Heart left ventricle (tissue), 13 donors: ENCODE results near the gene GGCT.

ENCODE experiments used
- CTCF ChIP-seq, 12 donors: fragments of 200-600 bp; sonication (generic) in 4 of 12; IDR thresholded peaks; one replicate each; pipeline versions ENCODE4 v1.5.0 to v1.8.0; 2018 to 2022; ENCODE audit warnings: antibody characterized with exemption in 12 of 12, mild to moderate bottlenecking in 5 of 12
- POLR2A ChIP-seq, 2 donors: fragments of 450-650 bp; IDR thresholded peaks; one replicate each; pipeline ENCODE4 v1.6.1; 2017; ENCODE audit warnings: antibody characterized with exemption in 2 of 2, mild to moderate bottlenecking in 2 of 2, moderate library complexity in 2 of 2
- donor health status: ischemic (EF 13 %, LVEDD 7.1; RV severe dilation, severe dysfunction).
- donor health status: DM: no; HTN: yes; CAD: no.
- donor health status: DM: no; HTN: no; CAD: no.
- donor health status: ischemic (EF 25% LVEDD 6.9; RV normal size, moderate dysfunction).
- donor health status: ischemic (EF 25% LVEDD 5.7; RV mildly dilated, moderate dysfunction).
- donor health status: ischemic (EF 35%, LVEDD 5.7; RV mildly dilated, moderate dysfunction).
- donor health status: nonischemic (EF 11% LVEDD 7.7; RV severe dilation, severe dysfunction).
- donor health status: DM: yes; HTN: yes; CAD: no.
- donor health status: PGD.
- donor health status: ischemic (EF 29% LVEDD 5.4; RV normal size, mild dysfunction).
- donor health status: nonischemic (EF 23%, LVEDD 6.1; RV moderate dilation, normal function).

- no peak for TF ChIP-seq CTCF (IDR thresholded peaks at IDR 0.05)
- TF ChIP-seq POLR2A (IDR thresholded peaks at IDR 0.05) = no peak
These were observed 21.5 kb upstream of the GGCT start for GRCh38 chr7:30526163-30526562.
